K562 (cell line): ENCODE results near the gene HYAL3. TPM values are rescaled to one million over a fixed set of nuclear protein-coding genes. Genes with fewer than 3 reads are reported as not detected.
A peak's percentile ranks its signal among the peaks of the same experiment; 100 is the strongest.

ENCODE experiments used
- CBX2 ChIP-seq: fragments of 200-600 bp; sonication (generic); IDR thresholded peaks from one replicate; pipeline ENCODE4 v1.6.1; 2012; ENCODE audit warnings: mild to moderate bottlenecking, low read length, inconsistent platforms; ENCODE audit not compliant: insufficient read depth, poor library complexity, severe bottlenecking
- CREBBP ChIP-seq: IDR thresholded peaks from one replicate; pipeline ENCODE4 v1.6.1; 2012; ENCODE audit warnings: low read depth, mild to moderate bottlenecking, control low read depth, inconsistent platforms, low read length
- CXXC5 ChIP-seq: fragments of 250-450 bp; sonication (Bioruptor Pico); IDR thresholded peaks from 2 replicates; pipeline ENCODE4 v1.8.0; 2022; ENCODE audit warnings: inconsistent platforms, mild to moderate bottlenecking, moderate library complexity
- DDX20 ChIP-seq: fragments of 450-650 bp; IDR thresholded peaks from 2 replicates; pipeline ENCODE4 v1.6.1; 2016; ENCODE audit warnings: missing genetic modification characterization, low read depth, mild to moderate bottlenecking, missing compliant biosample characterization, moderate library complexity
- EHMT2 ChIP-seq: fragments of 450-650 bp; IDR thresholded peaks from 2 replicates; pipeline ENCODE4 v1.6.1; 2018; ENCODE audit warnings: antibody characterized with exemption
- HMG20A ChIP-seq: fragments of 450-650 bp; formaldehyde crosslinking; conservative IDR thresholded peaks from 2 replicates; pipeline ENCODE4 v1.4.0; 2020; ENCODE audit warnings: mild to moderate bottlenecking, mixed read lengths
- HMGN3 ChIP-seq: IDR thresholded peaks from 2 replicates; pipeline ENCODE4 v1.6.1; 2011; ENCODE audit warnings: borderline replicate concordance, low read depth, mild to moderate bottlenecking, mixed read lengths, low read length; ENCODE audit not compliant: insufficient read length; ENCODE audit errors: extremely low read depth
- KAT7 ChIP-seq: sonication (generic); formaldehyde crosslinking; IDR thresholded peaks from 2 replicates; pipeline ENCODE4 v1.8.0; 2022; ENCODE audit warnings: missing genetic modification reagents, mild to moderate bottlenecking, borderline replicate concordance
- L3MBTL2 ChIP-seq: fragments of 450-650 bp; IDR thresholded peaks from 2 replicates; pipeline ENCODE4 v1.6.1; 2016; ENCODE audit warnings: mild to moderate bottlenecking, moderate library complexity
- MYC ChIP-seq, 2 experiments: fragments of 250-450 bp in 1 of 2; sonication (Bioruptor Pico) in 1 of 2; IDR thresholded peaks; 2 replicates each; pipeline versions ENCODE4 v1.5.1 to v1.6.1; 2012 to 2021; ENCODE audit warnings: low read depth in 2 of 2, borderline replicate concordance in 1 of 2, improper control_type of control experiment in 1 of 2, low read length in 1 of 2, mild to moderate bottlenecking in 1 of 2, moderate library complexity in 1 of 2
- NUFIP1 ChIP-seq: fragments of 450-650 bp; IDR thresholded peaks from 2 replicates; pipeline ENCODE4 v1.6.1; 2018; ENCODE audit not compliant: partially characterized antibody
- POLR2A ChIP-seq: fragments of 450-650 bp; conservative IDR thresholded peaks from 2 replicates; pipeline ENCODE4 v1.6.1; 2016
- PTBP1 ChIP-seq: fragments of 200-400 bp; formaldehyde crosslinking; IDR thresholded peaks from 2 replicates; pipeline ENCODE4 v1.6.1; 2017; ENCODE audit warnings: low read depth, low read length
- THRAP3 ChIP-seq: fragments of 450-650 bp; IDR thresholded peaks from 2 replicates; pipeline ENCODE4 v1.6.1; 2016; ENCODE audit warnings: mild to moderate bottlenecking, inconsistent platforms, borderline replicate concordance
- ZNF384 ChIP-seq: IDR thresholded peaks from 2 replicates; pipeline ENCODE4 v1.6.1; 2012; ENCODE audit warnings: low read depth, low read length, improper control_type of control experiment
- ZSCAN32 ChIP-seq: fragments of 450-650 bp; formaldehyde crosslinking; IDR thresholded peaks from 2 replicates; pipeline ENCODE4 v1.4.0; 2020; ENCODE audit warnings: mild to moderate bottlenecking, moderate library complexity
- polyA plus RNA-seq, 8 experiments: library from polyadenylated mRNA; depleted of rRNA in 4 of 8; stranded (reverse) in 5 of 8; unstranded in 3 of 8; fragments of >200 nt; fragmentation: Nextera tagmentation in 2 of 8; fragmentation: Illumina TruSeq in 1 of 8; extraction: Ambion mirVana in 2 of 8; extraction: Trizol in 1 of 8; gene quantifications; 2 replicates each; pipeline versions ENCODE4 v1.2.1 to v1.2.3, GENCODE V29; 2011 to 2014; ENCODE audit warnings: inconsistent platforms in 1 of 8, missing spikeins in 1 of 8
- total RNA-seq, 7 experiments: library from RNA; depleted of rRNA in 6 of 7; stranded (reverse); fragments of >200 nt in 6 of 7; fragmentation: Illumina TruSeq in 2 of 7; extraction: Trizol in 2 of 7; gene quantifications; 2 replicates each; pipeline versions ENCODE4 v1.2.1 to v1.2.3, GENCODE V29; 2011 to 2021; ENCODE audit warnings: low replicate concordance in 1 of 7
- TF ChIP-seq, protein P1 (sequence below): fragments of 250-450 bp; sonication (Bioruptor Pico); IDR thresholded peaks from 2 replicates; pipeline ENCODE4 v1.8.0; 2021; ENCODE audit warnings: moderate library complexity, mild to moderate bottlenecking, inconsistent platforms
- TF ChIP-seq, protein P2 (sequence below): fragments of 250-450 bp; sonication (Bioruptor Pico); IDR thresholded peaks from 2 replicates; pipeline ENCODE4 v1.8.0; 2022; ENCODE audit warnings: inconsistent platforms, mild to moderate bottlenecking, moderate library complexity, borderline replicate concordance
- TF ChIP-seq, protein P3 (sequence below): fragments of 200-400 bp; formaldehyde crosslinking; IDR thresholded peaks from 2 replicates; pipeline ENCODE4 v1.6.1; 2017; ENCODE audit warnings: mild to moderate bottlenecking, low read depth, low read length, moderate library complexity
- TF ChIP-seq, protein P4 (sequence below), 2 experiments: fragments of 450-650 bp; IDR thresholded peaks; 2 replicates each; pipeline ENCODE4 v1.6.1; 2016

The HYAL3 gene
- total and polyA plus RNA-seq, 9 of the 15 experiments (the other 6 are each of a cell fraction or from before 2014, with no cell fraction given): 0.38 to 9.1 (median 6.8) TPM

DNA sequence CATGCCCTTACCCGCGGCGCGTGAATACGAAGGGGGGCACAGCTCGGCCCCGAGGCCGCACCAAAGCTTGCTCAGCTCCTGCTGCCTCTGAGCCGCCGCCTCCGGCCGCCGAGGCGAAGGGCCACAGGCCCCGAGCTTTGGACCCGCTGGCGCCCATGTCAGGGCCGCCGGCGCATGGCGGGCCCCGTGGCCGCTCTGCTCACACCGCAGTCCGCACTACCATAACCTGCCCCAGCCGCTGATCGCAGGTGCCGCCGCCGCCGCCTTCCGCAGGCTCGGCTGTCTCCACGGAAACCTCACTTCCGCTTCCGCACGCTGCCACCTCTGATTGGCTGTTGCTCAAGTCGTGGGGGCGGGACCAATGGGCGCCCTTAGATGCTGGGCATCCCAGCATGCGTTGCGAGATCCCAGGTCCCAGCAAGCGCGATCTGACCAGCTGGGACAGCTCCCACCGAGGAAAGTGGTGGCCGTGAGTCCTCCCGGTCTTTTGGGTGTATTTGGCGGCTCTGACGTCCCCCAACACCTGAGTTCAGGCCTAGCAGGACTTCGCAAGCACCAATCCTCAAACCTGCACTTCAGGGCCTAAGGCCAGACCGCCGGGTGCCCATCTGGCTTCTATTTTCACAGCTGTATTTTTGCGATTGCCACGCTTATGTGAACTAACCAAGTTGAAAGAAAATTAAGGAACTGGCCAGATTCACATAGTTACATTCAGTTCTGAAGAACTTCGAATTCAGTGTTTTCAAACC lies 28.9 kb upstream of the HYAL3 start, which contains the start of gene TUSC2 (continued):
- TF ChIP-seq NUFIP1: no peak
- TF ChIP-seq, protein P1, sequence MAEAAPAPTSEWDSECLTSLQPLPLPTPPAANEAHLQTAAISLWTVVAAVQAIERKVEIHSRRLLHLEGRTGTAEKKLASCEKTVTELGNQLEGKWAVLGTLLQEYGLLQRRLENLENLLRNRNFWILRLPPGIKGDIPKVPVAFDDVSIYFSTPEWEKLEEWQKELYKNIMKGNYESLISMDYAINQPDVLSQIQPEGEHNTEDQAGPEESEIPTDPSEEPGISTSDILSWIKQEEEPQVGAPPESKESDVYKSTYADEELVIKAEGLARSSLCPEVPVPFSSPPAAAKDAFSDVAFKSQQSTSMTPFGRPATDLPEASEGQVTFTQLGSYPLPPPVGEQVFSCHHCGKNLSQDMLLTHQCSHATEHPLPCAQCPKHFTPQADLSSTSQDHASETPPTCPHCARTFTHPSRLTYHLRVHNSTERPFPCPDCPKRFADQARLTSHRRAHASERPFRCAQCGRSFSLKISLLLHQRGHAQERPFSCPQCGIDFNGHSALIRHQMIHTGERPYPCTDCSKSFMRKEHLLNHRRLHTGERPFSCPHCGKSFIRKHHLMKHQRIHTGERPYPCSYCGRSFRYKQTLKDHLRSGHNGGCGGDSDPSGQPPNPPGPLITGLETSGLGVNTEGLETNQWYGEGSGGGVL (CRISPR knock-in tag): no peak
- TF ChIP-seq CXXC5 (CRISPR knock-in tag): peak; percentile 72
- TF ChIP-seq HMGN3: peak; percentile 34
- no peak for TF ChIP-seq HMG20A (CRISPR knock-in tag)
- no peak for TF ChIP-seq ZSCAN32 (CRISPR knock-in tag)
- TF ChIP-seq DDX20 (tag): no peak
- TF ChIP-seq EHMT2: no peak
- peak; percentile 52; the same call in 1 of the 2 replicates for TF ChIP-seq MYC (IDR thresholded peaks at IDR 0.05; ENCODE audit: low read depth, low read length)
- TF ChIP-seq MYC (CRISPR knock-in tag; IDR thresholded peaks at IDR 0.05; ENCODE audit: borderline replicate concordance, low read depth): no peak
- TF ChIP-seq, protein P2, sequence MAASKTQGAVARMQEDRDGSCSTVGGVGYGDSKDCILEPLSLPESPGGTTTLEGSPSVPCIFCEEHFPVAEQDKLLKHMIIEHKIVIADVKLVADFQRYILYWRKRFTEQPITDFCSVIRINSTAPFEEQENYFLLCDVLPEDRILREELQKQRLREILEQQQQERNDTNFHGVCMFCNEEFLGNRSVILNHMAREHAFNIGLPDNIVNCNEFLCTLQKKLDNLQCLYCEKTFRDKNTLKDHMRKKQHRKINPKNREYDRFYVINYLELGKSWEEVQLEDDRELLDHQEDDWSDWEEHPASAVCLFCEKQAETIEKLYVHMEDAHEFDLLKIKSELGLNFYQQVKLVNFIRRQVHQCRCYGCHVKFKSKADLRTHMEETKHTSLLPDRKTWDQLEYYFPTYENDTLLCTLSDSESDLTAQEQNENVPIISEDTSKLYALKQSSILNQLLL: no peak
- 0 out of 2 replicates have a peak, but pooled peaks have one; percentile 4 for TF ChIP-seq ZNF384
- peak; percentile 63; the same call in 1 of the 2 replicates for TF ChIP-seq POLR2A
- no peak for TF ChIP-seq THRAP3
- TF ChIP-seq, protein P3, sequence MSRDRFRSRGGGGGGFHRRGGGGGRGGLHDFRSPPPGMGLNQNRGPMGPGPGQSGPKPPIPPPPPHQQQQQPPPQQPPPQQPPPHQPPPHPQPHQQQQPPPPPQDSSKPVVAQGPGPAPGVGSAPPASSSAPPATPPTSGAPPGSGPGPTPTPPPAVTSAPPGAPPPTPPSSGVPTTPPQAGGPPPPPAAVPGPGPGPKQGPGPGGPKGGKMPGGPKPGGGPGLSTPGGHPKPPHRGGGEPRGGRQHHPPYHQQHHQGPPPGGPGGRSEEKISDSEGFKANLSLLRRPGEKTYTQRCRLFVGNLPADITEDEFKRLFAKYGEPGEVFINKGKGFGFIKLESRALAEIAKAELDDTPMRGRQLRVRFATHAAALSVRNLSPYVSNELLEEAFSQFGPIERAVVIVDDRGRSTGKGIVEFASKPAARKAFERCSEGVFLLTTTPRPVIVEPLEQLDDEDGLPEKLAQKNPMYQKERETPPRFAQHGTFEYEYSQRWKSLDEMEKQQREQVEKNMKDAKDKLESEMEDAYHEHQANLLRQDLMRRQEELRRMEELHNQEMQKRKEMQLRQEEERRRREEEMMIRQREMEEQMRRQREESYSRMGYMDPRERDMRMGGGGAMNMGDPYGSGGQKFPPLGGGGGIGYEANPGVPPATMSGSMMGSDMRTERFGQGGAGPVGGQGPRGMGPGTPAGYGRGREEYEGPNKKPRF: no peak
- TF ChIP-seq CBX2: no peak
- TF ChIP-seq, protein P4, sequence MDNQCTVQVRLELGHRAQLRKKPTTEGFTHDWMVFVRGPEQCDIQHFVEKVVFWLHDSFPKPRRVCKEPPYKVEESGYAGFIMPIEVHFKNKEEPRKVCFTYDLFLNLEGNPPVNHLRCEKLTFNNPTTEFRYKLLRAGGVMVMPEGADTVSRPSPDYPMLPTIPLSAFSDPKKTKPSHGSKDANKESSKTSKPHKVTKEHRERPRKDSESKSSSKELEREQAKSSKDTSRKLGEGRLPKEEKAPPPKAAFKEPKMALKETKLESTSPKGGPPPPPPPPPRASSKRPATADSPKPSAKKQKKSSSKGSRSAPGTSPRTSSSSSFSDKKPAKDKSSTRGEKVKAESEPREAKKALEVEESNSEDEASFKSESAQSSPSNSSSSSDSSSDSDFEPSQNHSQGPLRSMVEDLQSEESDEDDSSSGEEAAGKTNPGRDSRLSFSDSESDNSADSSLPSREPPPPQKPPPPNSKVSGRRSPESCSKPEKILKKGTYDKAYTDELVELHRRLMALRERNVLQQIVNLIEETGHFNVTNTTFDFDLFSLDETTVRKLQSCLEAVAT (IDR thresholded peaks at IDR 0.05): no peak
- TF ChIP-seq L3MBTL2: peak; percentile 28; the same call in 1 of the 2 replicates
- no peak for TF ChIP-seq PTBP1
- TF ChIP-seq CREBBP: no peak
- TF ChIP-seq KAT7: peak; percentile 76; the same call in 1 of the 2 replicates
